Fibroblast of lung (primary cell): ENCODE measurements around the gene WNT3.

Experiments
- EZH2 ChIP-seq: IDR thresholded peaks from 2 replicates; pipeline ENCODE4 v1.5.1; 2012; ENCODE audit warnings: low read length, control low read depth, mild to moderate bottlenecking; ENCODE audit errors: missing control alignments
- TF ChIP-seq, protein P1 (sequence below), 2 donors: IDR thresholded peaks in 1 of 2; conservative IDR thresholded peaks in 1 of 2; 1 replicate in 1 of 2; 2 replicates in 1 of 2; pipeline ENCODE4 v1.5.1; 2011 to 2012; ENCODE audit warnings: low read length in 2 of 2, control low read depth in 1 of 2, inconsistent platforms in 1 of 2, low read depth in 1 of 2, mild to moderate bottlenecking in 1 of 2

DNA sequence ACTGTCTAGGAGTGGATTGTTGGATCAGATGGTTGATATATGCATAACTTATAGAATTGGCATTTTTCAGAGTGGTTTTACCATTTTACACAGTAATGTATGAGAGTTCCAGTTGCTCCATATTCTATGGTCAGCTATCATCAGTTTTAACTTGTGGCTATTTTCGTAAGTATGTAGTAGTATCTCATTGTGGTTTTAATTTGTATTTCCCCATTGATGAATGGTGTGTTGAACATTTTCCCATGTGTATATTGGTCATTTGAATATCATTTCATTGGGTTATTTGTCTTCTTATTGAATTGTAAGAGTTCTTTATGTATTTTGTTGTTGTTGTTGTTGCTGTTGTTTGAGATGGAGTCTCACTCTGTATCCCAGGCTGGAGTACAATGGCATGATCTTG lies 39.1 kb upstream of the WNT3 start:
- TF ChIP-seq, protein P1, sequence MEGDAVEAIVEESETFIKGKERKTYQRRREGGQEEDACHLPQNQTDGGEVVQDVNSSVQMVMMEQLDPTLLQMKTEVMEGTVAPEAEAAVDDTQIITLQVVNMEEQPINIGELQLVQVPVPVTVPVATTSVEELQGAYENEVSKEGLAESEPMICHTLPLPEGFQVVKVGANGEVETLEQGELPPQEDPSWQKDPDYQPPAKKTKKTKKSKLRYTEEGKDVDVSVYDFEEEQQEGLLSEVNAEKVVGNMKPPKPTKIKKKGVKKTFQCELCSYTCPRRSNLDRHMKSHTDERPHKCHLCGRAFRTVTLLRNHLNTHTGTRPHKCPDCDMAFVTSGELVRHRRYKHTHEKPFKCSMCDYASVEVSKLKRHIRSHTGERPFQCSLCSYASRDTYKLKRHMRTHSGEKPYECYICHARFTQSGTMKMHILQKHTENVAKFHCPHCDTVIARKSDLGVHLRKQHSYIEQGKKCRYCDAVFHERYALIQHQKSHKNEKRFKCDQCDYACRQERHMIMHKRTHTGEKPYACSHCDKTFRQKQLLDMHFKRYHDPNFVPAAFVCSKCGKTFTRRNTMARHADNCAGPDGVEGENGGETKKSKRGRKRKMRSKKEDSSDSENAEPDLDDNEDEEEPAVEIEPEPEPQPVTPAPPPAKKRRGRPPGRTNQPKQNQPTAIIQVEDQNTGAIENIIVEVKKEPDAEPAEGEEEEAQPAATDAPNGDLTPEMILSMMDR (conservative IDR thresholded peaks at IDR 0.05 in 1 of 2, IDR thresholded peaks at IDR 0.05 in 1 of 2; ENCODE audit: low read depth in 1 of 2, low read length in 2 of 2), result no peak
- TF ChIP-seq EZH2, result no peak
